Activated B cell treated with CpG ODN at 0.5 μM for 24 hours (primary cell): ENCODE data around the gene MEF2B. TPM values are rescaled to one million over a fixed set of nuclear protein-coding genes. Genes with fewer than 3 reads are reported as not detected.
A peak's percentile ranks its signal among the peaks of the same experiment; 100 is the strongest.
"Not testable (repeated sequence)": the region's sequence is repeated elsewhere in the genome, so short reads cannot be mapped to it uniquely, and the experiment has no call there.

Experiments used
- ATAC-seq: fragments of 200-7000 bp; cut with Tn5 transposase; one replicate; pipeline ENCODE4 v1.10.0; 2021; ENCODE audit warnings: low read depth, mild to moderate bottlenecking, moderate library complexity
- CTCF ChIA-PET: fragments of 350-600 bp; sonication (Branson Sonifier 250); formaldehyde crosslinking; loops from one replicate; lab custom pipeline; 2021; ENCODE audit warnings: antibody characterized with exemption; lab: Charles Lee
- POLR2A ChIA-PET: fragments of 350-600 bp; sonication (Branson Sonifier 250); formaldehyde crosslinking; loops from one replicate; lab custom pipeline; 2021; ENCODE audit warnings: antibody characterized with exemption; lab: Charles Lee
- DNase-seq: peaks from one replicate; pipeline ENCODE4 v3.0.0; 2022
- H3K27ac Mint-ChIP-seq: one replicate; pipeline ENCODE4 v1.8.0; 2020; ENCODE audit warnings: mixed read lengths
- H3K27me3 Mint-ChIP-seq: one replicate; pipeline ENCODE4 v1.8.0; 2021; ENCODE audit warnings: mixed read lengths
- H3K36me3 Mint-ChIP-seq: one replicate; pipeline ENCODE4 v1.8.0; 2021; ENCODE audit warnings: low read depth, mixed read lengths
- H3K4me1 Mint-ChIP-seq: one replicate; pipeline ENCODE4 v1.8.0; 2021; ENCODE audit warnings: mixed read lengths
- H3K4me3 Mint-ChIP-seq: one replicate; pipeline ENCODE4 v1.8.0; 2020; ENCODE audit warnings: mild to moderate bottlenecking, mixed read lengths
- H3K9me3 Mint-ChIP-seq: one replicate; pipeline ENCODE4 v1.8.0; 2020; ENCODE audit warnings: mixed read lengths
- CTCF ChIP-seq: fragments of 200-600 bp; IDR thresholded peaks from one replicate; pipeline ENCODE4 v1.8.0; 2022; ENCODE audit warnings: antibody characterized with exemption, mild to moderate bottlenecking
- intact Hi-C: fragments of 100-400 bp; cut with micrococcal nuclease; formaldehyde crosslinking; loops from one replicate; pipeline ENCODE4 v1.15.1; 2024
- total RNA-seq: library from RNA; stranded (reverse); gene quantifications from 2 replicates; pipeline ENCODE4 v1.2.3, GENCODE V29; 2022

MEF2B gene
- total RNA-seq, 1 donor from 2014 or later = 15.5 TPM

- H3K27me3 Mint-ChIP-seq = no peaks in the 10 kb centered on the region
- peaks cover 13% of the 10 kb centered on the region for H3K36me3 Mint-ChIP-seq
- H3K9me3 Mint-ChIP-seq = no peaks in the 10 kb centered on the region
- H3K27ac Mint-ChIP-seq = no peak overlapping the region
- ChIA-PET CTCF (no interaction called here), POLR2A (interaction anchor here (1.4 kb wide), 1 partner anchor 44 kb away, joined by 4 read pairs; no protein-coding TSS in a partner anchor)
- H3K4me3 Mint-ChIP-seq = no peak overlapping the region
- DNase-seq (no peak), ATAC-seq (no peak)
- no peak for TF ChIP-seq CTCF
- intact Hi-C loops = no loop called here
- peaks cover 23% of the 10 kb centered on the region for H3K4me1 Mint-ChIP-seq
Measured at GRCh38 chr19:19111967-19112580, 58.0 kb downstream of the MEF2B start.

- no peaks in the 10 kb centered on the region for H3K9me3 Mint-ChIP-seq
- H3K4me1 Mint-ChIP-seq = peaks cover 23% of the 10 kb centered on the region
- intact Hi-C loops = no loop called here
- H3K27ac Mint-ChIP-seq = no peak overlapping the region
- H3K4me3 Mint-ChIP-seq = no peak overlapping the region
- ATAC-seq (no peak), DNase-seq (no peak)
- TF ChIP-seq CTCF = no peak
- ChIA-PET POLR2A (interaction anchor here (1.4 kb wide), 1 partner anchor 44 kb away, joined by 4 read pairs; no protein-coding TSS in a partner anchor), CTCF (no interaction called here)
- H3K36me3 Mint-ChIP-seq = peaks cover 19% of the 10 kb centered on the region
- no peaks in the 10 kb centered on the region for H3K27me3 Mint-ChIP-seq
Measured at GRCh38 chr19:19111136-19111835, 58.8 kb downstream of the MEF2B start.

- no peak for DNase-seq
- Mint-ChIP-seq H3K4me3 (no peak overlapping the region), H3K9me3 (no peaks in the 10 kb centered on the region), H3K27ac (no peak overlapping the region), H3K36me3 (peaks cover 23% of the 10 kb centered on the region), H3K27me3 (no peaks in the 10 kb centered on the region), H3K4me1 (peaks cover 26% of the 10 kb centered on the region)
- ChIA-PET POLR2A (interaction anchor here (1.4 kb wide), 1 partner anchor 43 kb away, joined by 4 read pairs; no protein-coding TSS in a partner anchor), CTCF (no interaction called here)
- TF ChIP-seq CTCF = no peak
- intact Hi-C loops = loop anchor here (1.0 kb wide), 1 partner anchor 57 kb away; no protein-coding TSS in a partner anchor
- peak; percentile 60 for ATAC-seq
Measured at GRCh38 chr19:19110410-19111135, 59.5 kb downstream of the MEF2B start.

GRCh38 chr19:19109601-19110000 lies 60.5 kb downstream of the MEF2B start:
- DNase-seq (no peak), ATAC-seq (no peak)
- Mint-ChIP-seq H3K4me1 (peaks cover 33% of the 10 kb centered on the region), H3K9me3 (no peaks in the 10 kb centered on the region), H3K27me3 (no peaks in the 10 kb centered on the region), H3K36me3 (peaks cover 28% of the 10 kb centered on the region), H3K4me3 (no peak overlapping the region), H3K27ac (no peak overlapping the region)
- CTCF ChIA-PET = no interaction called here
- no peak for TF ChIP-seq CTCF
- intact Hi-C loops = no loop called here
- POLR2A ChIA-PET = no interaction called here

- peaks cover 28% of the 10 kb centered on the region for H3K36me3 Mint-ChIP-seq
- TF ChIP-seq CTCF = no peak
- ChIA-PET POLR2A (no interaction called here), CTCF (no interaction called here)
- intact Hi-C loops = no loop called here
- H3K4me1 Mint-ChIP-seq = peaks cover 34% of the 10 kb centered on the region
- no peaks in the 10 kb centered on the region for H3K9me3 Mint-ChIP-seq
- no peaks in the 10 kb centered on the region for H3K27me3 Mint-ChIP-seq
- no peak for DNase-seq
- no peak for ATAC-seq
- no peak overlapping the region for H3K27ac Mint-ChIP-seq
- no peak overlapping the region for H3K4me3 Mint-ChIP-seq
Measured at GRCh38 chr19:19107654-19108053, 62.4 kb downstream of the MEF2B start.

- H3K4me3 Mint-ChIP-seq, H3K9me3 Mint-ChIP-seq, H3K27ac Mint-ChIP-seq, H3K27me3 Mint-ChIP-seq, POLR2A ChIA-PET, ATAC-seq, DNase-seq, CTCF ChIA-PET, intact Hi-C loops: not testable (repeated sequence)
- Mint-ChIP-seq H3K4me1 (peaks cover 30% of the 10 kb centered on the region), H3K36me3 (peaks cover 28% of the 10 kb centered on the region)
Measured at GRCh38 chr19:19106938-19107337, 63.1 kb downstream of the MEF2B start.
